ENCODE measurements around the gene FAM136A. TPM values are rescaled to one million over a fixed set of nuclear protein-coding genes. Genes with fewer than 3 reads are reported as not detected.
"Not testable (repeated sequence)": the region's sequence is repeated elsewhere in the genome, so short reads cannot be mapped to it uniquely, and the experiment has no call there.

The FAM136A gene
- total and polyA plus RNA-seq, 2 donors = 22.7 to 26.3 TPM

- not testable (repeated sequence) for H3K4me3 ChIP-seq (ENCODE audit: low read depth, low read length); H3K4me1 ChIP-seq (ENCODE audit: insufficient read depth); H3K36me3 ChIP-seq (ENCODE audit: insufficient read depth); H3K27ac ChIP-seq (ENCODE audit: low read depth); DNase-seq (ENCODE audit: extremely low spot score)
- 94% methylated on average over 18 of the region's 18 CpGs for WGBS
Observed at GRCh38 chr2:70269422-70270302, 32.2 kb downstream of the FAM136A start.

- DNase-seq (ENCODE audit: extremely low spot score); H3K27ac ChIP-seq (ENCODE audit: low read depth); H3K36me3 ChIP-seq (ENCODE audit: insufficient read depth); H3K4me1 ChIP-seq (ENCODE audit: insufficient read depth); H3K4me3 ChIP-seq (ENCODE audit: low read depth, low read length): not testable (repeated sequence)
- 97% methylated on average over 30 of the region's 30 CpGs for WGBS
Observed at GRCh38 chr2:70266925-70267324, 34.9 kb downstream of the FAM136A start.

GRCh38 chr2:70261501-70261900, 40.4 kb downstream of the FAM136A start:
- no peak overlapping the region for H3K27ac ChIP-seq (ENCODE audit: low read depth)
- no peak for DNase-seq (ENCODE audit: extremely low spot score)
- H3K4me3 ChIP-seq (ENCODE audit: low read depth, low read length) = no peak overlapping the region
- H3K36me3 ChIP-seq (ENCODE audit: insufficient read depth) = peaks cover 2% of the 10 kb centered on the region
- H3K4me1 ChIP-seq (ENCODE audit: insufficient read depth) = peaks cover 3% of the 10 kb centered on the region
- 84% methylated on average over 1 of the region's 1 CpG for WGBS

GRCh38 chr2:70258532-70258875, 43.4 kb downstream of the FAM136A start:
- H3K36me3 ChIP-seq (ENCODE audit: insufficient read depth) = peaks cover 2% of the 10 kb centered on the region
- peaks cover 3% of the 10 kb centered on the region for H3K4me1 ChIP-seq (ENCODE audit: insufficient read depth)
- 5% methylated on average over 12 of the region's 12 CpGs for WGBS

GRCh38 chr2:70255637-70256314, 46.1 kb downstream of the FAM136A start:
- Histone ChIP-seq H3K4me3 (ENCODE audit: low read depth, low read length) (no peak overlapping the region), H3K4me1 (ENCODE audit: insufficient read depth) (peaks cover 3% of the 10 kb centered on the region)

More at GRCh38 chr2:70258532-70258875, 43.4 kb downstream of the FAM136A start:
- Histone ChIP-seq H3K27ac (ENCODE audit: low read depth) (no peak overlapping the region), H3K4me3 (ENCODE audit: low read depth, low read length) (peak overlapping the region; percentile 82)
- DNase-seq (ENCODE audit: extremely low spot score) = no peak

DNA sequence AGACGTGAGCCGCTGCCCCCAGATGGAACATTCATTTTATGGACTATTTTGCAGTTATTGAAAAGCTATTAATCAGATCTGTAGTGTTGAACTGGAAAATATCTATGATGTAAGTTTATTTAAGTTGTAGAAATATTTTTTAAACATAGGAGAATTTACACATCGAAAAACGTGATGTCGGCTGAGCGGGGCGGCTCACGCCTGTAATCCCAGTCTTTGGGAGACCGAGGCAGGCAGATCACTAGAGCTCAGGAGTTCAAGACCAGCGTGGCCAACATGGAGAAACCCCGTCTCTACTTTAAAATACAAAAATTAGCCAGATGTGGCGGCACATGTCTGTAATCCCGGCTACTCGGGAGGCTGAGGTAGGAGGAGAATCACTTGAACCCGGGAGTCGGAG, 51.4 kb downstream of the FAM136A start:
- Histone ChIP-seq H3K36me3 (ENCODE audit: insufficient read depth) (no peaks in the 10 kb centered on the region), H3K4me1 (ENCODE audit: insufficient read depth) (no peaks in the 10 kb centered on the region), H3K4me3 (ENCODE audit: low read depth, low read length) (no peak overlapping the region), H3K27ac (ENCODE audit: low read depth) (no peak overlapping the region)
- no peak for DNase-seq (ENCODE audit: extremely low spot score)
- 79% methylated on average over 16 of the region's 16 CpGs for WGBS

More at GRCh38 chr2:70255637-70256314, 46.1 kb downstream of the FAM136A start:
- WGBS = 90% methylated on average over 8 of the region's 8 CpGs
- Histone ChIP-seq H3K27ac (ENCODE audit: low read depth) (no peak overlapping the region), H3K36me3 (ENCODE audit: insufficient read depth) (no peaks in the 10 kb centered on the region)
- no peak for DNase-seq (ENCODE audit: extremely low spot score)

- Histone ChIP-seq H3K4me1 (ENCODE audit: insufficient read depth) (peaks cover 1% of the 10 kb centered on the region), H3K27ac (ENCODE audit: low read depth) (peak within 1 kb of the TSS; percentile 95), H3K36me3 (ENCODE audit: insufficient read depth) (no peaks in the 10 kb centered on the region), H3K4me3 (ENCODE audit: low read depth, low read length) (peak within 1 kb of the TSS; percentile 63)
- under 1% methylated on average over 47 of the region's 47 CpGs for WGBS
- DNase-seq (ENCODE audit: extremely low spot score) = peak; percentile 98
Observed at GRCh38 chr2:70248181-70248847, 53.6 kb downstream of the FAM136A start, which contains the start of gene TIA1. Gene TIA1 (minus strand): TSS chr2:70248628. CDS start chr2:70248430, 198 bp downstream.

- Histone ChIP-seq H3K36me3 (ENCODE audit: insufficient read depth) (no peaks in the 10 kb centered on the region), H3K27ac (ENCODE audit: low read depth) (peak overlapping the region; percentile 95), H3K4me3 (ENCODE audit: low read depth, low read length) (peak overlapping the region; percentile 63), H3K4me1 (ENCODE audit: insufficient read depth) (peaks cover 1% of the 10 kb centered on the region)
- DNase-seq (ENCODE audit: extremely low spot score) = peak; percentile 49
- WGBS = under 1% methylated on average over 20 of the region's 20 CpGs
Observed at GRCh38 chr2:70247364-70248180, 54.3 kb downstream of the FAM136A start.

Small RNA genes lying within 50 kb of the gene (small RNA-seq; reads per million reads assigned to genes)
- not detected for gene AC016700.2
- not detected for gene MIR1285-2

Other genes with a start within 250 kb of the FAM136A start
- gene PCBP1, start 214.6 kb downstream of the FAM136A start, total RNA-seq = 51.8 TPM
- gene PCBP1, start 214.6 kb downstream of the FAM136A start, polyA plus RNA-seq = 370 TPM
- 19.1 TPM for gene C2orf42, start 111.0 kb downstream of the FAM136A start, total RNA-seq
- gene C2orf42, start 111.0 kb downstream of the FAM136A start, polyA plus RNA-seq = 12.7 TPM
- 492 TPM for gene TIA1, start 53.4 kb downstream of the FAM136A start, total RNA-seq
- gene TIA1, start 53.4 kb downstream of the FAM136A start, polyA plus RNA-seq = 50.6 TPM
- 57.9 TPM for gene PCYOX1, start 43.9 kb downstream of the FAM136A start, total RNA-seq
- 42.6 TPM for gene PCYOX1, start 43.9 kb downstream of the FAM136A start, polyA plus RNA-seq
- gene SNRPG, start 8.3 kb downstream of the FAM136A start, total RNA-seq = 95.0 TPM
- gene SNRPG, start 8.3 kb downstream of the FAM136A start, polyA plus RNA-seq = 101 TPM